BE2C (cell line): ENCODE results near the gene TMEM259.
"Not testable (repeated sequence)": the region's sequence is repeated elsewhere in the genome, so short reads cannot be mapped to it uniquely, and the experiment has no call there.

Experiments
- DNase-seq: peaks from one replicate; pipeline ENCODE4 v3.0.0-alpha.2; 2020
- H3K27me3 ChIP-seq: fragments of 250-450 bp; sonication (Bioruptor Pico); 2 replicates; pipeline ENCODE4 v1.5.1; 2020; ENCODE audit warnings: mild to moderate bottlenecking
- H3K36me3 ChIP-seq: fragments of 250-450 bp; sonication (Bioruptor Pico); 2 replicates; pipeline ENCODE4 v1.5.1; 2020; ENCODE audit warnings: mild to moderate bottlenecking
- H3K4me1 ChIP-seq: fragments of 250-450 bp; sonication (Bioruptor Pico); 2 replicates; pipeline ENCODE4 v1.5.1; 2020
- H3K4me3 ChIP-seq: 2 replicates; pipeline ENCODE4 v1.5.1; 2011; ENCODE audit warnings: low read depth, low read length
- H3K9me3 ChIP-seq: fragments of 250-450 bp; sonication (Bioruptor Pico); 2 replicates; pipeline ENCODE4 v1.5.1; 2020
- TF ChIP-seq, protein P1 (sequence below): IDR thresholded peaks from 2 replicates; pipeline ENCODE4 v1.5.1; 2012; ENCODE audit warnings: mild to moderate bottlenecking, low read depth, low read length

Gene TMEM259

DNA sequence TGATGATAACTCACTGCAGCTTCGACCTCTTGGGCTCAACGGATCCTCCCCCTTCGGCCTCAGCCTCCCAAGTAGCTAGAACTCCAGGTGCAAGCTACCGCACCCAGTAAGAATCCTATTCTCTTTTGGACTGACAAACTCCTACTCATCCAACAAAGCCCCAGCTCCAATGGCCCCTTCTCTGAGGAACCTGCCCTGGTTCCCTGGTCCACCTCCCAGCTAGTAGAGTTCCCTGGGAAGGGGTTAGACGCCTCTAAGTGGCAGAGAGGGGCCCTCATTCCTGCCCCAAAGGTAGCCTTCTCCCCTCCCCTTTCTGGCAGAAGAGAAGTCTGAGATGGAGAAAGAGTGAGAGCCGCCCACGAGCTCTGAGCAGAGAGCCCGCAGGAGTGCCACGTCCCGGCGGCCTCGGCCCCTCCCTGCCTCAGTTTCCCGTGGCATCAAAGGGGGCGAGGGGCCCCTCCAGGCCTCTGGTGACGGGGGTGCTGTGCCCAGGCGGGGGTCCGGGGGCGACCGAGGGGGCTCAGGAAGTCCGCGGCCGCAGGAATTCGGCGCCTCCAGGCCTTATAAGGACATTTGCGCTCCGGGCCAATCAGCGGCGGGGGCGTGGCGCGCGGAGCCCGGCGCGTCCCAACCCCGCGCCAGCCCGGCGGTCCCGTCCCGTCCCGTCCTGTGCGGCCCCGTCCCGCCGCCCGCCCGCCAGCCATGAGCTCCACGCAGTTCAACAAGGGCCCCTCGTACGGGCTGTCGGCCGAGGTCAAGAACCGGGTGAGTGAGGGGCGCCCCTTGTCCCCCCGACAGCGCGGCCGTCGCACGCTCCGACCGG, 5.2 kb upstream of the TMEM259 start, which contains the start of gene CNN2:
Gene CNN2, plus strand, starts transcription at position 649 of the 823 bp plus-strand sequence. Its CDS starts 54 bp downstream, at position 703.
- no peaks in the 10 kb centered on the region for H3K9me3 ChIP-seq
- H3K4me1 ChIP-seq = no peaks in the 10 kb centered on the region
- no peaks in the 10 kb centered on the region for H3K36me3 ChIP-seq
- peak; percentile 77 for DNase-seq
- TF ChIP-seq, protein P1, sequence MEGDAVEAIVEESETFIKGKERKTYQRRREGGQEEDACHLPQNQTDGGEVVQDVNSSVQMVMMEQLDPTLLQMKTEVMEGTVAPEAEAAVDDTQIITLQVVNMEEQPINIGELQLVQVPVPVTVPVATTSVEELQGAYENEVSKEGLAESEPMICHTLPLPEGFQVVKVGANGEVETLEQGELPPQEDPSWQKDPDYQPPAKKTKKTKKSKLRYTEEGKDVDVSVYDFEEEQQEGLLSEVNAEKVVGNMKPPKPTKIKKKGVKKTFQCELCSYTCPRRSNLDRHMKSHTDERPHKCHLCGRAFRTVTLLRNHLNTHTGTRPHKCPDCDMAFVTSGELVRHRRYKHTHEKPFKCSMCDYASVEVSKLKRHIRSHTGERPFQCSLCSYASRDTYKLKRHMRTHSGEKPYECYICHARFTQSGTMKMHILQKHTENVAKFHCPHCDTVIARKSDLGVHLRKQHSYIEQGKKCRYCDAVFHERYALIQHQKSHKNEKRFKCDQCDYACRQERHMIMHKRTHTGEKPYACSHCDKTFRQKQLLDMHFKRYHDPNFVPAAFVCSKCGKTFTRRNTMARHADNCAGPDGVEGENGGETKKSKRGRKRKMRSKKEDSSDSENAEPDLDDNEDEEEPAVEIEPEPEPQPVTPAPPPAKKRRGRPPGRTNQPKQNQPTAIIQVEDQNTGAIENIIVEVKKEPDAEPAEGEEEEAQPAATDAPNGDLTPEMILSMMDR = no peak
- peak within 1 kb of the TSS; percentile 59 for H3K4me3 ChIP-seq
- no peaks in the 10 kb centered on the region; the same call in 1 of the 2 replicates for H3K27me3 ChIP-seq

- not testable (repeated sequence) for H3K9me3 ChIP-seq, H3K36me3 ChIP-seq, H3K4me1 ChIP-seq, H3K27me3 ChIP-seq, H3K4me3 ChIP-seq, DNase-seq
Measured at GRCh38 chr19:1025080-1025479, 4.2 kb upstream of the TMEM259 start.

- not testable (repeated sequence) for H3K9me3 ChIP-seq, H3K4me3 ChIP-seq, H3K36me3 ChIP-seq, H3K27me3 ChIP-seq, DNase-seq, H3K4me1 ChIP-seq
Measured at GRCh38 chr19:1023883-1024188, 2.9 kb upstream of the TMEM259 start.

- Histone ChIP-seq H3K27me3 (no peaks in the 10 kb centered on the region), H3K36me3 (peaks cover 8% of the 10 kb centered on the region), H3K4me1 (peaks cover 7% of the 10 kb centered on the region), H3K4me3 (peak overlapping the region; percentile 87), H3K9me3 (no peaks in the 10 kb centered on the region)
- no peak for DNase-seq
- TF ChIP-seq, protein P1 = no peak
Measured at GRCh38 chr19:1019980-1020867, 699 bp downstream of the TMEM259 start.

GRCh38 chr19:1019616-1019961, 1.3 kb downstream of the TMEM259 start:
- DNase-seq = no peak
- H3K36me3 ChIP-seq = peaks cover 8% of the 10 kb centered on the region
- no peaks in the 10 kb centered on the region for H3K9me3 ChIP-seq
- H3K4me3 ChIP-seq = peak overlapping the region; percentile 87
- no peaks in the 10 kb centered on the region for H3K27me3 ChIP-seq
- peaks cover 7% of the 10 kb centered on the region for H3K4me1 ChIP-seq
- TF ChIP-seq, protein P1 = no peak

DNA sequence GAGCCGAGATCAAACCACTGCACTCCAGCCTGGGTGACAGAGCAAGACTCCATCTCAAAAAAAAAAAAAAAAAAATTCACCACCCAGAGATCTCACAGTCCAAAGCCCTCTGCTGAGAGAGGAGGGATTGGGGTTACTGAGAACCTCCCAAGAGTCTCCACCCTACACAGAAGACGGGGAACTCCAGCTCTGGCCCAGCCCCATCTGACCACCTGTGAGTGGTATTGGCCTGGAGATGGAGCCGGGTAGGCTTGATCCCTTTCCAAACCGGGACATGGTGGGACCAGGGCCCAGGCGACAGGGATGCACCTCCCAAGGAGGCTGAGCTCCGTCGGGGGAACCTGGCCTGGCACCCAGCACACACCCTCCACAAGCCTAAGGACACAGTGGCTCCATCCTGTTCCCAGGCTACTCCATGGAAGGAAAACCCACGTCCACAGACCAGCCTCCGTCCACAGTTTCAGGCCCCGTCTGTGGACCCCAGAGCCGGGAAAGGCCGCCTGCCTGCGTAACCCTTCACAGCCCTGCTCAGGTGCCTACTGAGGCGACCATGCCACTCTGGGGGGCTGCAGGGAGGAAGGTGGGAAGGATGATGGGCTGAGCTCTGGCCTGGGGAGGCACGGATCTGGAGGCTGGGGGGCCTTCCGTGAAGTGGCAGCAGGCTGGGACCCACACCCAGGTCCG, 1.8 kb downstream of the TMEM259 start:
- no peak for DNase-seq
- Histone ChIP-seq H3K36me3 (peaks cover 13% of the 10 kb centered on the region), H3K9me3 (no peaks in the 10 kb centered on the region), H3K27me3 (no peaks in the 10 kb centered on the region), H3K4me1 (peaks cover 7% of the 10 kb centered on the region), H3K4me3 (peak overlapping the region; percentile 87)
- TF ChIP-seq, protein P1 = no peak
